HEK293 (cell line): ENCODE measurements around the gene C1QL1.

Source experiments
- CTCF ChIA-PET: fragments of 350-600 bp; formaldehyde crosslinking; extraction: SDS; loops from one replicate; lab custom pipeline; 2021; ENCODE audit warnings: antibody characterized with exemption; lab: Yijun Ruan, JAX
- POLR2A ChIA-PET: fragments of 300-600 bp; formaldehyde crosslinking; extraction: SDS; loops from one replicate; lab custom pipeline; 2020; ENCODE audit warnings: antibody characterized with exemption, inconsistent platforms; lab: Yijun Ruan, JAX
- H3K27ac ChIP-seq: fragments of 200-500 bp; sonication (Bioruptor generic); 2 replicates; pipeline ENCODE4 v1.5.1; 2014; ENCODE audit warnings: low read depth, low read length, control low read depth, inconsistent platforms; ENCODE audit errors: extremely low read depth
- H3K36me3 ChIP-seq, 2 experiments: fragments of 200-500 bp in 1 of 2; sonication (Bioruptor generic) in 1 of 2; 1 replicate in 1 of 2; 2 replicates in 1 of 2; pipeline ENCODE4 v1.5.1; 2014 to 2017; ENCODE audit warnings: inconsistent platforms in 2 of 2, low read length in 2 of 2; ENCODE audit not compliant: control insufficient read depth in 2 of 2, insufficient read depth in 1 of 2
- H3K4me1 ChIP-seq: fragments of 200-500 bp; sonication (Bioruptor generic); 2 replicates; pipeline ENCODE4 v1.5.1; 2014; ENCODE audit warnings: mild to moderate bottlenecking, low read length, inconsistent platforms; ENCODE audit not compliant: control insufficient read depth, insufficient read depth
- H3K4me3 ChIP-seq: 2 replicates; pipeline ENCODE4 v1.5.1; 2011; ENCODE audit warnings: low read depth, mild to moderate bottlenecking, control low read depth, low read length, moderate library complexity
- H3K9me3 ChIP-seq: fragments of 200-500 bp; sonication (Bioruptor generic); 2 replicates; pipeline ENCODE4 v1.5.1; 2014; ENCODE audit warnings: low read depth, low read length, inconsistent platforms; ENCODE audit not compliant: control insufficient read depth, insufficient read depth
- HOXC10 ChIP-seq: sonication (generic); formaldehyde crosslinking; IDR thresholded peaks from 2 replicates; pipeline ENCODE4 v1.8.1; 2023; ENCODE audit warnings: mild to moderate bottlenecking, missing genetic modification reagents
- KLF7 ChIP-seq: fragments of 450-650 bp; formaldehyde crosslinking; IDR thresholded peaks from 2 replicates; pipeline ENCODE4 v1.5.1; 2016; ENCODE audit warnings: missing biosample characterization, missing genetic modification characterization, borderline replicate concordance
- PRDM1 ChIP-seq: fragments of 450-650 bp; formaldehyde crosslinking; IDR thresholded peaks from 2 replicates; pipeline ENCODE4; 2016; ENCODE audit warnings: missing biosample characterization, missing genetic modification characterization
- ZBTB1 ChIP-seq: fragments of 450-650 bp; formaldehyde crosslinking; IDR thresholded peaks from 2 replicates; pipeline ENCODE4 v1.5.1; 2016; ENCODE audit warnings: missing biosample characterization, missing genetic modification characterization
- ZFP69B ChIP-seq: fragments of 450-650 bp; formaldehyde crosslinking; IDR thresholded peaks from 2 replicates; pipeline ENCODE4 v1.5.1; 2016; ENCODE audit warnings: missing biosample characterization, missing genetic modification characterization
- ZNF157 ChIP-seq: fragments of 450-650 bp; formaldehyde crosslinking; IDR thresholded peaks from 2 replicates; pipeline ENCODE4 v1.5.1; 2016; ENCODE audit warnings: missing biosample characterization, missing genetic modification characterization
- ZNF175 ChIP-seq: fragments of 450-650 bp; formaldehyde crosslinking; IDR thresholded peaks from 2 replicates; pipeline ENCODE4 v1.5.1; 2016; ENCODE audit warnings: missing biosample characterization, missing genetic modification characterization
- ZNF184 ChIP-seq: fragments of 450-650 bp; IDR thresholded peaks from 2 replicates; pipeline ENCODE4 v1.5.1; 2018; ENCODE audit warnings: missing biosample characterization, mild to moderate bottlenecking, missing genetic modification characterization
- ZNF48 ChIP-seq: fragments of 450-650 bp; formaldehyde crosslinking; IDR thresholded peaks from 2 replicates; pipeline ENCODE4 v1.5.1; 2016; ENCODE audit warnings: missing biosample characterization, missing genetic modification characterization
- ZNF521 ChIP-seq: fragments of 450-650 bp; formaldehyde crosslinking; IDR thresholded peaks from 2 replicates; pipeline ENCODE4 v1.5.1; 2017; ENCODE audit warnings: missing biosample characterization, mild to moderate bottlenecking, missing genetic modification characterization
- ZNF529 ChIP-seq: fragments of 450-650 bp; formaldehyde crosslinking; IDR thresholded peaks from 2 replicates; pipeline ENCODE4 v1.5.1; 2017; ENCODE audit warnings: missing genetic modification characterization, missing biosample characterization; ENCODE audit not compliant: insufficient replicate concordance
- ZNF585B ChIP-seq: fragments of 450-650 bp; formaldehyde crosslinking; IDR thresholded peaks from 2 replicates; pipeline ENCODE4 v1.5.1; 2016; ENCODE audit warnings: missing biosample characterization, missing genetic modification characterization
- ZNF600 ChIP-seq: fragments of 450-650 bp; formaldehyde crosslinking; IDR thresholded peaks from 2 replicates; pipeline ENCODE4 v1.5.1; 2016; ENCODE audit warnings: missing biosample characterization, missing genetic modification characterization
- ZNF623 ChIP-seq: fragments of 450-650 bp; formaldehyde crosslinking; IDR thresholded peaks from 2 replicates; pipeline ENCODE4 v1.5.1; 2016; ENCODE audit warnings: missing biosample characterization, missing genetic modification characterization
- ZNF626 ChIP-seq: fragments of 450-650 bp; sonication (Bioruptor Pico); formaldehyde crosslinking; IDR thresholded peaks from 2 replicates; pipeline ENCODE4 v1.5.1; 2018; ENCODE audit warnings: missing biosample characterization, missing genetic modification characterization, inconsistent platforms
- ZNF747 ChIP-seq: fragments of 450-650 bp; formaldehyde crosslinking; IDR thresholded peaks from 2 replicates; pipeline ENCODE4 v1.5.1; 2016; ENCODE audit warnings: missing biosample characterization, missing genetic modification characterization
- ZNF777 ChIP-seq: fragments of 450-650 bp; formaldehyde crosslinking; IDR thresholded peaks from 2 replicates; pipeline ENCODE4 v1.5.1; 2017; ENCODE audit warnings: missing biosample characterization, missing genetic modification characterization, borderline replicate concordance
- TF ChIP-seq, protein P1 (sequence below): fragments of 450-650 bp; formaldehyde crosslinking; IDR thresholded peaks from 2 replicates; pipeline ENCODE4 v1.5.1; 2016; ENCODE audit warnings: missing biosample characterization, missing genetic modification characterization
- TF ChIP-seq, protein P2 (sequence below): fragments of 450-650 bp; formaldehyde crosslinking; IDR thresholded peaks from 2 replicates; pipeline ENCODE4 v1.5.1; 2016; ENCODE audit warnings: missing biosample characterization, missing genetic modification characterization, borderline replicate concordance
- TF ChIP-seq, protein P3 (sequence below): fragments of 450-650 bp; formaldehyde crosslinking; IDR thresholded peaks from 2 replicates; pipeline ENCODE4 v1.5.1; 2017; ENCODE audit warnings: missing biosample characterization, missing genetic modification characterization
- TF ChIP-seq, protein P4 (sequence below): fragments of 450-650 bp; formaldehyde crosslinking; IDR thresholded peaks from 2 replicates; pipeline ENCODE4 v1.5.1; 2017; ENCODE audit warnings: missing biosample characterization, missing genetic modification characterization

The C1QL1 gene

DNA sequence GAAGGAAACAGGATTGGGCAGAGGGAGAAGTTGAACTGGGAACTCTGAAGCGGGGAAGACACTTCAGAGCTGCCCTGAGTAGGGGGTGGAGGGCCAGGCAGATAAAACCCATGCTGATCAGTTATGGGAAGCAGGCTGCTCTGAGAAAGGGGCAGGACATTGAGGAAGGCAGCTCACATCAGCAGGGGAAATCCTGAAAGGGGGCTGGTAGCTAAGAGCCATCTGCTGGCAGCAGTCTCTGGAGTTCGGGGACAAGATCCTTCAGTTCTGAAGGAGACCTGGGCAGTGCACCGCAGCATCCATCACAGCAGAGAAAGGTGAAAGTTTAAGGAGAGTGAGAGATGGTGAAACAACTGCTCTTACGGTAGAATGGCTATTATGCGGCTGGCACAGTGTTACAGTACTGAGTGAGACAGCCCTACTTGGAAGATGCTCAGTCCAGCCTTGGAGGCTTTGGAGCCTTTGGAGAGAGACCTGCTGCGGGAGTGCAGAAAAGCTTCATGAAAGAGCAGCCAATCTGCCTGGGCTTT, 15.1 kb downstream of the C1QL1 start:
- H3K27ac ChIP-seq = no peak overlapping the region
- ChIA-PET POLR2A (no interaction called here), CTCF (interaction anchor here (1.5 to 2.2 kb wide), 3 partner anchors 9 to 147 kb away, joined by 4 to 9 read pairs (median 5); no protein-coding TSS in a partner anchor)
- no peaks in the 10 kb centered on the region for H3K4me1 ChIP-seq
- H3K9me3 ChIP-seq = no peaks in the 10 kb centered on the region
- H3K4me3 ChIP-seq = no peak overlapping the region
- peak; percentile 31; the same call in 1 of the 2 replicates for TF ChIP-seq ZNF600
- TF ChIP-seq ZNF777 (tag by site-specific recombination) = no peak
- 0 out of 2 replicates have a peak, but pooled peaks have one; percentile 19 for TF ChIP-seq PRDM1 (tag by site-specific recombination)
- TF ChIP-seq, protein P1, sequence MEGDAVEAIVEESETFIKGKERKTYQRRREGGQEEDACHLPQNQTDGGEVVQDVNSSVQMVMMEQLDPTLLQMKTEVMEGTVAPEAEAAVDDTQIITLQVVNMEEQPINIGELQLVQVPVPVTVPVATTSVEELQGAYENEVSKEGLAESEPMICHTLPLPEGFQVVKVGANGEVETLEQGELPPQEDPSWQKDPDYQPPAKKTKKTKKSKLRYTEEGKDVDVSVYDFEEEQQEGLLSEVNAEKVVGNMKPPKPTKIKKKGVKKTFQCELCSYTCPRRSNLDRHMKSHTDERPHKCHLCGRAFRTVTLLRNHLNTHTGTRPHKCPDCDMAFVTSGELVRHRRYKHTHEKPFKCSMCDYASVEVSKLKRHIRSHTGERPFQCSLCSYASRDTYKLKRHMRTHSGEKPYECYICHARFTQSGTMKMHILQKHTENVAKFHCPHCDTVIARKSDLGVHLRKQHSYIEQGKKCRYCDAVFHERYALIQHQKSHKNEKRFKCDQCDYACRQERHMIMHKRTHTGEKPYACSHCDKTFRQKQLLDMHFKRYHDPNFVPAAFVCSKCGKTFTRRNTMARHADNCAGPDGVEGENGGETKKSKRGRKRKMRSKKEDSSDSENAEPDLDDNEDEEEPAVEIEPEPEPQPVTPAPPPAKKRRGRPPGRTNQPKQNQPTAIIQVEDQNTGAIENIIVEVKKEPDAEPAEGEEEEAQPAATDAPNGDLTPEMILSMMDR (tag by site-specific recombination) = peak; percentile 57; the same call in 1 of the 2 replicates
- no peaks in the 10 kb centered on the region for H3K36me3 ChIP-seq

DNA sequence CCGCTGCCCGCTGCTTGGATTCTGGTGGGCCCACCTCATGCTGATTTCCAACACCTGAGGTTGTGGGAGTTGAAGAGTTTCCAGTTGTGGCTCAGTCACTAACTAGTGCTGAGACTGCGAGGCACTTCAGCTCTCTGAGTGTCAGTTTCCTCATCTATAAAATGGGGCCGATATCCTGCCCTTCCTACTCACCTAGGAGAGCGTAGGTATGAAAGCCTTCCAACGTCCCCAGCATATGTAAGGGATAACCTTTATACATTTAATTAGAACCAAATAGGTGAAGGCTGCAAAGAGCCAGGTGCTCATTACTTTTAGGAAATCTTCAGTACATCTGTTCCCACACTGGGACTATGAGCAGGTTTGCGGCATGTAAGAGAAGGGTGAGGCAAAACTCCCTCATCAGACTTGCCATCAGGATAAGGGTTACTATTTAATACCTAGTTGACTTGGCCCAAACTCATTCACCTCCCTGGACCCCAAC, 19.7 kb downstream of the C1QL1 start:
- ChIA-PET POLR2A (interaction anchor here (1.3 kb wide), 1 partner anchor 20 kb away, joined by 5 read pairs; no protein-coding TSS in a partner anchor), CTCF (interaction anchor here (1.3 kb wide), 1 partner anchor 70 kb away, joined by 4 read pairs; no protein-coding TSS in a partner anchor)
- peak; percentile 84 for TF ChIP-seq ZFP69B
- TF ChIP-seq, protein P2, sequence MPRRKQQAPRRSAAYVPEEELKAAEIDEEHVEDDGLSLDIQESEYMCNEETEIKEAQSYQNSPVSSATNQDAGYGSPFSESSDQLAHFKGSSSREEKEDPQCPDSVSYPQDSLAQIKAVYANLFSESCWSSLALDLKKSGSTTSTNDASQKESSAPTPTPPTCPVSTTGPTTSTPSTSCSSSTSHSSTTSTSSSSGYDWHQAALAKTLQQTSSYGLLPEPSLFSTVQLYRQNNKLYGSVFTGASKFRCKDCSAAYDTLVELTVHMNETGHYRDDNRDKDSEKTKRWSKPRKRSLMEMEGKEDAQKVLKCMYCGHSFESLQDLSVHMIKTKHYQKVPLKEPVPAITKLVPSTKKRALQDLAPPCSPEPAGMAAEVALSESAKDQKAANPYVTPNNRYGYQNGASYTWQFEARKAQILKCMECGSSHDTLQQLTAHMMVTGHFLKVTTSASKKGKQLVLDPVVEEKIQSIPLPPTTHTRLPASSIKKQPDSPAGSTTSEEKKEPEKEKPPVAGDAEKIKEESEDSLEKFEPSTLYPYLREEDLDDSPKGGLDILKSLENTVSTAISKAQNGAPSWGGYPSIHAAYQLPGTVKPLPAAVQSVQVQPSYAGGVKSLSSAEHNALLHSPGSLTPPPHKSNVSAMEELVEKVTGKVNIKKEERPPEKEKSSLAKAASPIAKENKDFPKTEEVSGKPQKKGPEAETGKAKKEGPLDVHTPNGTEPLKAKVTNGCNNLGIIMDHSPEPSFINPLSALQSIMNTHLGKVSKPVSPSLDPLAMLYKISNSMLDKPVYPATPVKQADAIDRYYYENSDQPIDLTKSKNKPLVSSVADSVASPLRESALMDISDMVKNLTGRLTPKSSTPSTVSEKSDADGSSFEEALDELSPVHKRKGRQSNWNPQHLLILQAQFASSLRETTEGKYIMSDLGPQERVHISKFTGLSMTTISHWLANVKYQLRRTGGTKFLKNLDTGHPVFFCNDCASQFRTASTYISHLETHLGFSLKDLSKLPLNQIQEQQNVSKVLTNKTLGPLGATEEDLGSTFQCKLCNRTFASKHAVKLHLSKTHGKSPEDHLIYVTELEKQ = no peak
- Histone ChIP-seq H3K9me3 (no peaks in the 10 kb centered on the region), H3K4me1 (no peaks in the 10 kb centered on the region; the same call in 1 of the 2 replicates), H3K4me3 (no peak overlapping the region), H3K27ac (no peak overlapping the region; the same call in 1 of the 2 replicates), H3K36me3 (peaks cover 13 to 25% of the 10 kb centered on the region in 2 experiments)

DNA sequence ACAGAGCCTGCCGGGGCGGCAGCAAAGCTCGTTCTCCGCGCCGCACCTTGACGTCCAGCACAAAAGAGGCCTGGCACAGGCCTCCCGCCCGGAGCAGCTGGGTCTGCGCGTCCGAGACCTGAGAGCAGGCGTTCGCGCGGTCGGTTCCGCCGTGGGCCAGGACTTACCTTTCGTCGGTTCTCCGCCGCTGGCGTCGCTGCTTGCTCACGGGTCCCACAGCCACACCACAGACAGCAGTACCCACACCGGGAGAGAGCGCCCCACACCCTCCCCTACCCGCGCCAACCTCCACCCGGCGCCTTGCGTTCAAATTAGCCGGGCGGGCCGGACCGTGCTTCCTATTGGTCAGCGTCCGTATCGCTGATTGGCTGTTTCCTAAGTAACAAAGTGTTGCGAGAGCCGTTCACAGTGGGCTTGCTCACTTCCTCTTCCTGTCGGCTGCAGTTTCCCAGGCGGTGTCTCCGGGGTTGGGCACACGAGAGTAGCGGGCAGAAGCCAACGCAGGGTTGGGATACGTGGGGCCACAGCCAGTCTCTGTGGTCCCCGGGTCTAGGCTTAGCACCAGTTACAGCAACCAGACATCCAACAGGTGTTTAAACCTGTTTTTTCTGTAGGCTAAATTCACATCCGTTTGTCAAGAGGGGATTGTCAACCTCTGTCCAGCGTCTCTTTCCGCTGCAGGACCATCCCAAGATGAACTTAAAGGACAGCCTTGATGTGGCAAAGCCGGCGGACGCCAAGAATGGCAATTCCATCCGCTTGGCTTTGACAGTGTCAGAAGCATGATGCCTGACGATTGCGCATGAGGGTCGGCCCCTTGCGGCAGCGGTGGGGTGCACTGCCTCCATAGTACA, 20.4 kb downstream of the C1QL1 start, which contains the start of gene KIF18B:
Gene KIF18B, minus strand, starts transcription at position 313 of the 854 bp plus-strand sequence. CDS start 11,429 bp downstream, outside the sequence.
- ChIA-PET POLR2A (interaction anchor here (0.6 to 1.5 kb wide), 7 partner anchors 12 to 246 kb away, joined by 3 to 6 read pairs (median 4); partner anchors contain the start of genes C1QL1 and EFTUD2), CTCF (interaction anchor here (0.7 to 1.3 kb wide), 7 partner anchors 9 to 408 kb away, joined by 3 to 6 read pairs (median 3); no protein-coding TSS in a partner anchor)
- H3K27ac ChIP-seq = peak within 1 kb of the TSS; percentile 92
- H3K4me3 ChIP-seq = peak within 1 kb of the TSS; percentile 97
- peaks cover 16 to 31% of the 10 kb centered on the region in 2 experiments for H3K36me3 ChIP-seq
- peaks cover 1% of the 10 kb centered on the region; the same call in 1 of the 2 replicates for H3K4me1 ChIP-seq
- no peaks in the 10 kb centered on the region for H3K9me3 ChIP-seq
- TF ChIP-seq, protein P3, sequence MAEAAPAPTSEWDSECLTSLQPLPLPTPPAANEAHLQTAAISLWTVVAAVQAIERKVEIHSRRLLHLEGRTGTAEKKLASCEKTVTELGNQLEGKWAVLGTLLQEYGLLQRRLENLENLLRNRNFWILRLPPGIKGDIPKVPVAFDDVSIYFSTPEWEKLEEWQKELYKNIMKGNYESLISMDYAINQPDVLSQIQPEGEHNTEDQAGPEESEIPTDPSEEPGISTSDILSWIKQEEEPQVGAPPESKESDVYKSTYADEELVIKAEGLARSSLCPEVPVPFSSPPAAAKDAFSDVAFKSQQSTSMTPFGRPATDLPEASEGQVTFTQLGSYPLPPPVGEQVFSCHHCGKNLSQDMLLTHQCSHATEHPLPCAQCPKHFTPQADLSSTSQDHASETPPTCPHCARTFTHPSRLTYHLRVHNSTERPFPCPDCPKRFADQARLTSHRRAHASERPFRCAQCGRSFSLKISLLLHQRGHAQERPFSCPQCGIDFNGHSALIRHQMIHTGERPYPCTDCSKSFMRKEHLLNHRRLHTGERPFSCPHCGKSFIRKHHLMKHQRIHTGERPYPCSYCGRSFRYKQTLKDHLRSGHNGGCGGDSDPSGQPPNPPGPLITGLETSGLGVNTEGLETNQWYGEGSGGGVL (tag by site-specific recombination) = peak; percentile 82
- TF ChIP-seq, protein P4, sequence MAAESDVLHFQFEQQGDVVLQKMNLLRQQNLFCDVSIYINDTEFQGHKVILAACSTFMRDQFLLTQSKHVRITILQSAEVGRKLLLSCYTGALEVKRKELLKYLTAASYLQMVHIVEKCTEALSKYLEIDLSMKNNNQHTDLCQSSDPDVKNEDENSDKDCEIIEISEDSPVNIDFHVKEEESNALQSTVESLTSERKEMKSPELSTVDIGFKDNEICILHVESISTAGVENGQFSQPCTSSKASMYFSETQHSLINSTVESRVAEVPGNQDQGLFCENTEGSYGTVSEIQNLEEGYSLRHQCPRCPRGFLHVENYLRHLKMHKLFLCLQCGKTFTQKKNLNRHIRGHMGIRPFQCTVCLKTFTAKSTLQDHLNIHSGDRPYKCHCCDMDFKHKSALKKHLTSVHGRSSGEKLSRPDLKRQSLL (tag by site-specific recombination) = no peak
- TF ChIP-seq ZNF184 = no peak
- no peak for TF ChIP-seq ZNF747 (tag by site-specific recombination)
- no peak for TF ChIP-seq ZNF175 (tag by site-specific recombination)
- no peak for TF ChIP-seq ZNF157 (tag by site-specific recombination)
- no peak for TF ChIP-seq ZNF529 (tag by site-specific recombination)
- no peak for TF ChIP-seq ZNF585B
- TF ChIP-seq ZNF626 (tag by site-specific recombination) = no peak
- no peak for TF ChIP-seq ZBTB1 (tag by site-specific recombination)
- TF ChIP-seq ZNF521 (tag by site-specific recombination) = no peak
- TF ChIP-seq KLF7 = peak; percentile 72
- TF ChIP-seq ZNF48 (tag by site-specific recombination) = no peak
- TF ChIP-seq ZNF623 (tag by site-specific recombination) = no peak
- TF ChIP-seq HOXC10 = peak; percentile 49; the same call in 1 of the 2 replicates
